Skeletal muscle tissue (tissue), 4 donors: ENCODE data around the gene NANOS2. TPM values are rescaled to one million over a fixed set of nuclear protein-coding genes. Genes with fewer than 3 reads are reported as not detected.

ENCODE experiments used
- H3K27ac ChIP-seq: one replicate; pipeline ENCODE4 v1.7.0; 2013; ENCODE audit warnings: mild to moderate bottlenecking, low read depth, low read length, inconsistent platforms
- H3K27me3 ChIP-seq, 3 donors: one replicate each; pipeline ENCODE4 v1.7.0; 2013; ENCODE audit warnings: low read length in 3 of 3; ENCODE audit not compliant: control insufficient read depth in 3 of 3, insufficient read depth in 3 of 3
- H3K36me3 ChIP-seq, 3 donors: one replicate each; pipeline ENCODE4 v1.7.0; 2013; ENCODE audit warnings: low read length in 3 of 3; ENCODE audit not compliant: control insufficient read depth in 3 of 3, insufficient read depth in 3 of 3
- H3K4me1 ChIP-seq, 3 donors: one replicate each; pipeline ENCODE4 v1.7.0; 2013; ENCODE audit warnings: low read length in 3 of 3, mild to moderate bottlenecking in 3 of 3; ENCODE audit not compliant: control insufficient read depth in 3 of 3, insufficient read depth in 3 of 3
- H3K4me3 ChIP-seq, 3 donors: one replicate each; pipeline ENCODE4 v1.7.0; 2013; ENCODE audit warnings: low read length in 3 of 3
- H3K9ac ChIP-seq, 3 donors: one replicate each; pipeline ENCODE4 v1.7.0; 2013; ENCODE audit warnings: low read length in 3 of 3, mild to moderate bottlenecking in 3 of 3, moderate library complexity in 2 of 3, low read depth in 1 of 3
- H3K9me3 ChIP-seq, 3 donors: one replicate each; pipeline ENCODE4 v1.7.0; 2013; ENCODE audit warnings: low read length in 3 of 3; ENCODE audit not compliant: control insufficient read depth in 3 of 3
- total RNA-seq: library from RNA; depleted of rRNA; stranded (reverse); fragments of >200 nt; gene quantifications from one replicate; pipeline ENCODE4 v1.2.3, GENCODE V29; 2014
- donor health status: Osteomylitis.

The NANOS2 gene
- total RNA-seq, 1 donor from 2014 or later: not detected

- H3K4me3 ChIP-seq: peak overlapping the region in 2 of 3 donors; percentile 23 to 51
- H3K27ac ChIP-seq: no peak overlapping the region
- H3K4me1 ChIP-seq: peaks cover 0 to 15% (median 8%) of the 10 kb centered on the region in 3 donors
- H3K9ac ChIP-seq: no peak overlapping the region
- H3K9me3 ChIP-seq: no peaks in the 10 kb centered on the region
- peaks cover 17 to 28% (median 21%) of the 10 kb centered on the region in 3 donors for H3K27me3 ChIP-seq
- H3K36me3 ChIP-seq: no peaks in the 10 kb centered on the region
These were observed 38.3 kb upstream of the NANOS2 start for GRCh38 chr19:45952686-45953505.

- Histone ChIP-seq H3K9me3 (no peaks in the 10 kb centered on the region), H3K4me3 (no peak overlapping the region), H3K36me3 (no peaks in the 10 kb centered on the region), H3K27ac (no peak overlapping the region), H3K9ac (no peak overlapping the region), H3K27me3 (peaks cover 17 to 28% (median 21%) of the 10 kb centered on the region in 3 donors), H3K4me1 (peaks cover 0 to 15% (median 8%) of the 10 kb centered on the region in 3 donors)
These were observed 37.7 kb upstream of the NANOS2 start for GRCh38 chr19:45952341-45952685.

GRCh38 chr19:45947926-45948325 is 33.3 kb upstream of the NANOS2 start:
- H3K4me1 ChIP-seq: peaks cover 0 to 4% (median 3%) of the 10 kb centered on the region in 3 donors
- H3K4me3 ChIP-seq: no peak overlapping the region
- no peaks in the 10 kb centered on the region for H3K36me3 ChIP-seq
- H3K27ac ChIP-seq: no peak overlapping the region
- peaks cover under 1 to 14% (median 7%) of the 10 kb centered on the region in 3 donors for H3K27me3 ChIP-seq
- H3K9ac ChIP-seq: no peak overlapping the region
- no peaks in the 10 kb centered on the region for H3K9me3 ChIP-seq

- no peak overlapping the region for H3K9ac ChIP-seq
- H3K27ac ChIP-seq: no peak overlapping the region
- no peak overlapping the region for H3K4me3 ChIP-seq
- H3K27me3 ChIP-seq: peaks cover 29 to 37% (median 36%) of the 10 kb centered on the region in 3 donors
- no peaks in the 10 kb centered on the region for H3K4me1 ChIP-seq
- no peaks in the 10 kb centered on the region for H3K9me3 ChIP-seq
- no peaks in the 10 kb centered on the region for H3K36me3 ChIP-seq
These were observed 25.9 kb upstream of the NANOS2 start for GRCh38 chr19:45940515-45940805.

GRCh38 chr19:45939792-45940514 is 25.4 kb upstream of the NANOS2 start:
- no peaks in the 10 kb centered on the region for H3K36me3 ChIP-seq
- no peak overlapping the region for H3K9ac ChIP-seq
- H3K4me1 ChIP-seq: no peaks in the 10 kb centered on the region
- H3K4me3 ChIP-seq: no peak overlapping the region
- H3K27me3 ChIP-seq: peaks cover 33 to 41% (median 41%) of the 10 kb centered on the region in 3 donors
- H3K9me3 ChIP-seq: no peaks in the 10 kb centered on the region
- H3K27ac ChIP-seq: no peak overlapping the region

- H3K4me3 ChIP-seq: no peak overlapping the region
- H3K27ac ChIP-seq: no peak overlapping the region
- H3K4me1 ChIP-seq: no peaks in the 10 kb centered on the region
- peaks cover 39 to 48% (median 44%) of the 10 kb centered on the region in 3 donors for H3K27me3 ChIP-seq
- no peaks in the 10 kb centered on the region for H3K9me3 ChIP-seq
- H3K36me3 ChIP-seq: no peaks in the 10 kb centered on the region
- H3K9ac ChIP-seq: no peak overlapping the region
These were observed 24.2 kb upstream of the NANOS2 start for GRCh38 chr19:45938733-45939319.

GRCh38 chr19:45935267-45935666 is 20.7 kb upstream of the NANOS2 start:
- Histone ChIP-seq H3K9ac (no peak overlapping the region), H3K4me3 (no peak overlapping the region), H3K4me1 (no peaks in the 10 kb centered on the region), H3K36me3 (no peaks in the 10 kb centered on the region), H3K27ac (no peak overlapping the region), H3K27me3 (peaks cover 47 to 54% (median 51%) of the 10 kb centered on the region in 3 donors), H3K9me3 (no peaks in the 10 kb centered on the region)

GRCh38 chr19:45934551-45935230 is 20.1 kb upstream of the NANOS2 start:
- H3K27me3 ChIP-seq: peaks cover 45 to 52% (median 49%) of the 10 kb centered on the region in 3 donors
- no peak overlapping the region for H3K4me3 ChIP-seq
- no peaks in the 10 kb centered on the region for H3K9me3 ChIP-seq
- H3K4me1 ChIP-seq: no peaks in the 10 kb centered on the region
- H3K27ac ChIP-seq: no peak overlapping the region
- H3K9ac ChIP-seq: no peak overlapping the region
- no peaks in the 10 kb centered on the region for H3K36me3 ChIP-seq

GRCh38 chr19:45933759-45934158 is 19.2 kb upstream of the NANOS2 start:
- Histone ChIP-seq H3K27ac (no peak overlapping the region), H3K9ac (no peak overlapping the region), H3K9me3 (no peaks in the 10 kb centered on the region), H3K4me1 (no peaks in the 10 kb centered on the region), H3K4me3 (no peak overlapping the region), H3K27me3 (peaks cover 42 to 45% (median 42%) of the 10 kb centered on the region in 3 donors), H3K36me3 (no peaks in the 10 kb centered on the region)
